ES-I3 (cell line): ENCODE data around the gene MXRA8.
"Not testable (repeated sequence)": the region's sequence is repeated elsewhere in the genome, so short reads cannot be mapped to it uniquely, and the experiment has no call there.

Experiments used
- H3K36me3 ChIP-seq: 2 replicates; pipeline ENCODE4 v1.6.1; 2013; ENCODE audit warnings: mild to moderate bottlenecking, low read length, control low read depth, moderate library complexity; ENCODE audit not compliant: insufficient read depth
- H3K4me1 ChIP-seq: 2 replicates; pipeline ENCODE4 v1.6.1; 2013; ENCODE audit warnings: mild to moderate bottlenecking, control low read depth, low read length; ENCODE audit not compliant: insufficient read depth
- H3K9ac ChIP-seq: 2 replicates; pipeline ENCODE4 v1.6.1; 2013; ENCODE audit warnings: low read depth, mild to moderate bottlenecking, low read length, moderate library complexity
- H3K9me3 ChIP-seq: 2 replicates; pipeline ENCODE4 v1.6.1; 2013; ENCODE audit warnings: mild to moderate bottlenecking, low read length, moderate library complexity; ENCODE audit not compliant: control insufficient read depth, insufficient read depth

Gene MXRA8

GRCh38 chr1:1380860-1381259, 22.5 kb upstream of the MXRA8 start:
- H3K9ac ChIP-seq = no peak overlapping the region
- no peaks in the 10 kb centered on the region for H3K36me3 ChIP-seq
- no peaks in the 10 kb centered on the region for H3K9me3 ChIP-seq
- H3K4me1 ChIP-seq = no peaks in the 10 kb centered on the region

GRCh38 chr1:1377540-1378205, 19.3 kb upstream of the MXRA8 start:
- Histone ChIP-seq H3K9me3 (no peaks in the 10 kb centered on the region), H3K4me1 (no peaks in the 10 kb centered on the region), H3K9ac (no peak overlapping the region), H3K36me3 (no peaks in the 10 kb centered on the region)

GRCh38 chr1:1376551-1377226, 18.3 kb upstream of the MXRA8 start:
- H3K36me3 ChIP-seq = no peaks in the 10 kb centered on the region
- no peaks in the 10 kb centered on the region for H3K4me1 ChIP-seq
- H3K9me3 ChIP-seq = no peaks in the 10 kb centered on the region
- no peak overlapping the region for H3K9ac ChIP-seq

GRCh38 chr1:1374929-1375662, 16.7 kb upstream of the MXRA8 start, which contains the start of gene AURKAIP1:
Gene AURKAIP1, minus strand, starts transcription at chr1:1375207. Its CDS starts 451 bp downstream, at chr1:1374756.
- Histone ChIP-seq H3K4me1 (no peaks in the 10 kb centered on the region), H3K9me3 (no peaks in the 10 kb centered on the region), H3K36me3 (no peaks in the 10 kb centered on the region), H3K9ac (peak within 1 kb of the TSS; percentile 93)

- Histone ChIP-seq H3K4me1 (no peaks in the 10 kb centered on the region), H3K9me3 (no peaks in the 10 kb centered on the region), H3K9ac (peak overlapping the region; percentile 93), H3K36me3 (no peaks in the 10 kb centered on the region)
These were observed 16.2 kb upstream of the MXRA8 start for GRCh38 chr1:1374589-1374928.

GRCh38 chr1:1373815-1374588, 15.6 kb upstream of the MXRA8 start:
- H3K36me3 ChIP-seq = no peaks in the 10 kb centered on the region
- peak overlapping the region; percentile 93 for H3K9ac ChIP-seq
- H3K9me3 ChIP-seq = no peaks in the 10 kb centered on the region
- H3K4me1 ChIP-seq = no peaks in the 10 kb centered on the region

GRCh38 chr1:1373051-1373814, 14.9 kb upstream of the MXRA8 start:
- H3K9me3 ChIP-seq = no peaks in the 10 kb centered on the region
- no peaks in the 10 kb centered on the region for H3K36me3 ChIP-seq
- H3K4me1 ChIP-seq = no peaks in the 10 kb centered on the region
- H3K9ac ChIP-seq = no peak overlapping the region

GRCh38 chr1:1371746-1372711, 13.7 kb upstream of the MXRA8 start:
- no peaks in the 10 kb centered on the region for H3K4me1 ChIP-seq
- no peak overlapping the region for H3K9ac ChIP-seq
- H3K36me3 ChIP-seq = no peaks in the 10 kb centered on the region
- H3K9me3 ChIP-seq = no peaks in the 10 kb centered on the region; the same call in 1 of the 2 replicates

GRCh38 chr1:1371364-1371745, 13.0 kb upstream of the MXRA8 start:
- no peaks in the 10 kb centered on the region for H3K36me3 ChIP-seq
- H3K9me3 ChIP-seq = no peaks in the 10 kb centered on the region; the same call in none of the 2 replicates
- no peaks in the 10 kb centered on the region for H3K4me1 ChIP-seq
- no peak overlapping the region for H3K9ac ChIP-seq

GRCh38 chr1:1370771-1371300, 12.5 kb upstream of the MXRA8 start:
- Histone ChIP-seq H3K4me1 (no peaks in the 10 kb centered on the region), H3K9me3 (no peaks in the 10 kb centered on the region; the same call in none of the 2 replicates), H3K9ac (no peak overlapping the region), H3K36me3 (no peaks in the 10 kb centered on the region)

GRCh38 chr1:1370094-1370493, 11.7 kb upstream of the MXRA8 start:
- not testable (repeated sequence) for H3K4me1 ChIP-seq, H3K36me3 ChIP-seq, H3K9me3 ChIP-seq, H3K9ac ChIP-seq

GRCh38 chr1:1367315-1367714, 9.0 kb upstream of the MXRA8 start:
- no peak overlapping the region for H3K9ac ChIP-seq
- no peaks in the 10 kb centered on the region for H3K4me1 ChIP-seq
- no peaks in the 10 kb centered on the region for H3K36me3 ChIP-seq
- H3K9me3 ChIP-seq = no peaks in the 10 kb centered on the region; the same call in none of the 2 replicates

GRCh38 chr1:1366699-1367066, 8.3 kb upstream of the MXRA8 start:
- Histone ChIP-seq H3K9ac (no peak overlapping the region), H3K4me1 (no peaks in the 10 kb centered on the region; the same call in 1 of the 2 replicates), H3K9me3 (no peaks in the 10 kb centered on the region; the same call in none of the 2 replicates), H3K36me3 (no peaks in the 10 kb centered on the region)
